Upper lobe of left lung (tissue), 6 donors: ENCODE results near the gene SP100. TPM values are rescaled to one million over a fixed set of nuclear protein-coding genes. Genes with fewer than 3 reads are reported as not detected.

Experiments
- ATAC-seq, 2 donors: fragments of 200-7000 bp; cut with Tn5 transposase; one replicate each; pipeline ENCODE4 v1.9.1; 2022; ENCODE audit warnings: mild to moderate bottlenecking in 2 of 2, moderate library complexity in 2 of 2; ENCODE audit not compliant: low FRiP score in 2 of 2
- DNase-seq, 2 donors: peaks; one replicate each; pipeline ENCODE4 v3.0.0-alpha.2; 2019 to 2020
- H3K27ac ChIP-seq, 4 donors: fragments of 200-600 bp; sonication (generic); one replicate each; pipeline ENCODE4 v1.5.1; 2016 to 2019
- H3K27me3 ChIP-seq, 4 donors: fragments of 200-600 bp; sonication (generic); one replicate each; pipeline ENCODE4 v1.5.1; 2017 to 2019
- H3K36me3 ChIP-seq, 4 donors: fragments of 200-600 bp; sonication (generic); one replicate each; pipeline ENCODE4 v1.5.1; 2016 to 2019
- H3K4me1 ChIP-seq, 4 donors: fragments of 200-600 bp; sonication (generic); one replicate each; pipeline ENCODE4 v1.5.1; 2018 to 2019
- H3K4me3 ChIP-seq, 4 donors: fragments of 200-600 bp; sonication (generic); one replicate each; pipeline ENCODE4 v1.5.1; 2017 to 2019; ENCODE audit warnings: mild to moderate bottlenecking in 2 of 4, moderate library complexity in 1 of 4
- H3K9me3 ChIP-seq, 4 donors: fragments of 200-600 bp; sonication (generic); one replicate each; pipeline ENCODE4 v1.5.1; 2018 to 2019
- CTCF ChIP-seq, 6 experiments: fragments of 450-650 bp in 4 of 6; fragments of 200-600 bp in 2 of 6; sonication (generic) in 2 of 6; IDR thresholded peaks; one replicate each; pipeline ENCODE4 v1.5.1; 2016 to 2019; ENCODE audit warnings: antibody characterized with exemption in 6 of 6
- EP300 ChIP-seq, 4 donors: sonication (generic); formaldehyde crosslinking; IDR thresholded peaks; one replicate each; pipeline ENCODE4 v1.5.1; 2017; ENCODE audit warnings: antibody characterized with exemption in 4 of 4, control low read depth in 2 of 4
- POLR2A ChIP-seq, 4 donors: fragments of 450-650 bp; IDR thresholded peaks; one replicate each; pipeline ENCODE4 v1.5.1; 2016 to 2017; ENCODE audit warnings: antibody characterized with exemption in 4 of 4, mild to moderate bottlenecking in 2 of 4
- POLR2AphosphoS5 ChIP-seq, 2 donors: sonication (generic); formaldehyde crosslinking; IDR thresholded peaks; one replicate each; pipeline ENCODE4 v1.5.1; 2017; ENCODE audit warnings: antibody characterized with exemption in 2 of 2
- WGBS, 2 donors: methylation state at CpG; one replicate each; pipeline ENCODE4 v1.1.5; 2017 to 2018; 5-methylcytosine and 5-hydroxymethylcytosine counted together
- total RNA-seq, 6 donors: library from RNA; depleted of rRNA in 4 of 6; stranded (reverse); fragments of >200 nt in 4 of 6; gene quantifications; one replicate each; pipeline versions ENCODE4 v1.1.0 to v1.2.1, GENCODE V29; 2016 to 2021
- donor health status: DM: no; HTN: no; CAD: no; lungs with moderate emphysema.
- donor health status: DM: no; HTN: yes; CAD: no; lungs with severe emphysema.

The SP100 gene
- total RNA-seq, 6 donors from 2014 or later = 117 to 260 (median 153) TPM

GRCh38 chr2:230542751-230543150, 126.8 kb downstream of the SP100 start:
- Histone ChIP-seq H3K4me1 (no peaks in the 10 kb centered on the region), H3K27me3 (no peaks in the 10 kb centered on the region), H3K9me3 (peaks cover 0 to 3% (median 0%) of the 10 kb centered on the region in 4 donors), H3K4me3 (no peak overlapping the region), H3K27ac (no peak overlapping the region), H3K36me3 (peaks cover 5 to 55% (median 23%) of the 10 kb centered on the region in 4 donors)
- WGBS, 2 donors = 78 to 88% methylated on average over 2 of the region's 2 CpGs
- ATAC-seq (no peak), DNase-seq (no peak)
- TF ChIP-seq POLR2AphosphoS5 (IDR thresholded peaks at IDR 0.05) = no peak
- no peak for TF ChIP-seq POLR2A (IDR thresholded peaks at IDR 0.05)
- TF ChIP-seq EP300 (IDR thresholded peaks at IDR 0.05) = no peak
- no peak for TF ChIP-seq CTCF (IDR thresholded peaks at IDR 0.05)

- WGBS, 2 donors = 100% methylated on average over 2 of the region's 2 CpGs
- H3K9me3 ChIP-seq = peaks cover 0 to 3% (median 0%) of the 10 kb centered on the region in 4 donors
- no peak overlapping the region for H3K4me3 ChIP-seq
- ATAC-seq = no peak
- no peak overlapping the region for H3K27ac ChIP-seq
- no peak for DNase-seq
- H3K27me3 ChIP-seq = no peaks in the 10 kb centered on the region
- H3K36me3 ChIP-seq = no peaks in the 10 kb centered on the region
- H3K4me1 ChIP-seq = no peaks in the 10 kb centered on the region
- no peak for TF ChIP-seq POLR2AphosphoS5 (IDR thresholded peaks at IDR 0.05)
- no peak for TF ChIP-seq POLR2A (IDR thresholded peaks at IDR 0.05)
- TF ChIP-seq CTCF (IDR thresholded peaks at IDR 0.05) = no peak
- no peak for TF ChIP-seq EP300 (IDR thresholded peaks at IDR 0.05)
These were observed 136.2 kb downstream of the SP100 start for GRCh38 chr2:230552181-230552580.

GRCh38 chr2:230557065-230557464, 141.1 kb downstream of the SP100 start:
- Histone ChIP-seq H3K4me3 (no peak overlapping the region), H3K27ac (no peak overlapping the region), H3K9me3 (peaks cover 0 to 3% (median 0%) of the 10 kb centered on the region in 4 donors), H3K27me3 (no peaks in the 10 kb centered on the region), H3K36me3 (no peaks in the 10 kb centered on the region), H3K4me1 (no peaks in the 10 kb centered on the region)
- ATAC-seq (no peak), DNase-seq (no peak)
- 44 to 52% methylated on average over 1 of the region's 1 CpG for WGBS, 2 donors
- no peak for TF ChIP-seq POLR2A (IDR thresholded peaks at IDR 0.05)
- no peak for TF ChIP-seq POLR2AphosphoS5 (IDR thresholded peaks at IDR 0.05)
- TF ChIP-seq CTCF (IDR thresholded peaks at IDR 0.05) = no peak
- TF ChIP-seq EP300 (IDR thresholded peaks at IDR 0.05) = no peak

- no peak overlapping the region for H3K27ac ChIP-seq
- ATAC-seq = no peak
- H3K4me3 ChIP-seq = no peak overlapping the region
- no peaks in the 10 kb centered on the region for H3K27me3 ChIP-seq
- H3K36me3 ChIP-seq = no peaks in the 10 kb centered on the region
- no peak for DNase-seq
- WGBS, 2 donors = 49 to 76% methylated on average over 10 to 11 of the region's 11 CpGs
- TF ChIP-seq POLR2AphosphoS5 (IDR thresholded peaks at IDR 0.05) (no peak), EP300 (IDR thresholded peaks at IDR 0.05) (no peak), POLR2A (IDR thresholded peaks at IDR 0.05) (no peak), CTCF (IDR thresholded peaks at IDR 0.05) (no peak)
- H3K9me3 ChIP-seq = no peaks in the 10 kb centered on the region
- no peaks in the 10 kb centered on the region for H3K4me1 ChIP-seq
These were observed 149.1 kb downstream of the SP100 start for GRCh38 chr2:230564805-230565779.
